K562 (cell line): ENCODE measurements around the gene ZNF837. TPM values are rescaled to one million over a fixed set of nuclear protein-coding genes. Genes with fewer than 3 reads are reported as not detected.

Experiments used
- CHCHD3 ChIP-seq: fragments of 250-450 bp; sonication (Bioruptor Pico); IDR thresholded peaks from 2 replicates; pipeline ENCODE4 v2.1.2; 2022; ENCODE audit warnings: mild to moderate bottlenecking
- COPS2 ChIP-seq: fragments of 450-650 bp; conservative IDR thresholded peaks from 2 replicates; pipeline ENCODE4 v1.6.1; 2016; ENCODE audit warnings: mild to moderate bottlenecking, moderate library complexity
- DNMT1 ChIP-seq: fragments of 450-650 bp; IDR thresholded peaks from 2 replicates; pipeline ENCODE4 v1.6.1; 2016; ENCODE audit warnings: antibody characterized with exemption, mild to moderate bottlenecking
- ELF2 ChIP-seq: fragments of 250-450 bp; sonication (Bioruptor Pico); IDR thresholded peaks from 2 replicates; pipeline ENCODE4 v1.5.0; 2021; ENCODE audit warnings: mild to moderate bottlenecking
- ELK3 ChIP-seq: fragments of 450-650 bp; formaldehyde crosslinking; IDR thresholded peaks from 2 replicates; pipeline ENCODE4 v1.4.0; 2020; ENCODE audit warnings: mild to moderate bottlenecking
- JUNB ChIP-seq: fragments of 450-650 bp; formaldehyde crosslinking; conservative IDR thresholded peaks from 2 replicates; pipeline ENCODE4 v1.4.0; 2020; ENCODE audit warnings: mild to moderate bottlenecking
- MCM2 ChIP-seq: fragments of 450-650 bp; IDR thresholded peaks from 2 replicates; pipeline ENCODE4 v1.6.1; 2017; ENCODE audit warnings: low read depth, mild to moderate bottlenecking
- MCM3 ChIP-seq: fragments of 450-650 bp; IDR thresholded peaks from 2 replicates; pipeline ENCODE4 v1.6.1; 2016
- RAD21 ChIP-seq, 2 experiments: fragments of 250-450 bp in 1 of 2; fragments of 450-650 bp in 1 of 2; sonication (Bioruptor Pico) in 1 of 2; formaldehyde crosslinking in 1 of 2; IDR thresholded peaks in 1 of 2; conservative IDR thresholded peaks in 1 of 2; 2 replicates each; pipeline versions ENCODE4 v1.4.0 to v1.8.0; 2020 to 2022; ENCODE audit warnings: mild to moderate bottlenecking in 2 of 2, moderate library complexity in 1 of 2
- RBM34 ChIP-seq: fragments of 200-400 bp; formaldehyde crosslinking; IDR thresholded peaks from 2 replicates; pipeline ENCODE4 v1.6.1; 2018; ENCODE audit warnings: low read length, borderline replicate concordance; ENCODE audit not compliant: insufficient read depth
- TSC22D4 ChIP-seq: fragments of 450-650 bp; IDR thresholded peaks from 2 replicates; pipeline ENCODE4 v1.6.1; 2016; ENCODE audit warnings: missing genetic modification characterization, missing biosample characterization, control low read depth
- U2AF1 ChIP-seq: fragments of 200-400 bp; formaldehyde crosslinking; optimal IDR thresholded peaks from 2 replicates; pipeline ENCODE3; 2017; ENCODE audit warnings: mild to moderate bottlenecking, low read depth, low read length, moderate library complexity
- XRCC5 ChIP-seq: fragments of 200-400 bp; formaldehyde crosslinking; IDR thresholded peaks from 2 replicates; pipeline ENCODE4 v1.6.1; 2017; ENCODE audit warnings: low read depth, mild to moderate bottlenecking, low read length
- ZKSCAN1 ChIP-seq: fragments of 150-350 bp; IDR thresholded peaks from 2 replicates; pipeline ENCODE4 v1.6.1; 2016; ENCODE audit warnings: low read depth, low read length
- ZNF436 ChIP-seq: fragments of 250-450, 450-650 bp; sonication (Bioruptor Pico); formaldehyde crosslinking; IDR thresholded peaks from 2 replicates; pipeline ENCODE4 v1.7.0; 2020; ENCODE audit warnings: mild to moderate bottlenecking
- polyA plus RNA-seq, 8 experiments: library from polyadenylated mRNA; depleted of rRNA in 4 of 8; stranded (reverse) in 5 of 8; unstranded in 3 of 8; fragments of >200 nt; fragmentation: Nextera tagmentation in 2 of 8; fragmentation: Illumina TruSeq in 1 of 8; extraction: Ambion mirVana in 2 of 8; extraction: Trizol in 1 of 8; gene quantifications; 2 replicates each; pipeline versions ENCODE4 v1.2.1 to v1.2.3, GENCODE V29; 2011 to 2014; ENCODE audit warnings: inconsistent platforms in 1 of 8, missing spikeins in 1 of 8
- total RNA-seq, 7 experiments: library from RNA; depleted of rRNA in 6 of 7; stranded (reverse); fragments of >200 nt in 6 of 7; fragmentation: Illumina TruSeq in 2 of 7; extraction: Trizol in 2 of 7; gene quantifications; 2 replicates each; pipeline versions ENCODE4 v1.2.1 to v1.2.3, GENCODE V29; 2011 to 2021; ENCODE audit warnings: low replicate concordance in 1 of 7
- TF ChIP-seq, protein P1 (sequence below): sonication (generic); formaldehyde crosslinking; IDR thresholded peaks from 2 replicates; pipeline ENCODE4 v1.8.0; 2023; ENCODE audit warnings: missing genetic modification reagents, mild to moderate bottlenecking, borderline replicate concordance
- TF ChIP-seq, protein P2 (sequence below): sonication (generic); formaldehyde crosslinking; IDR thresholded peaks from 2 replicates; pipeline ENCODE4 v1.8.0; 2022; ENCODE audit warnings: mild to moderate bottlenecking, missing genetic modification reagents
- TF ChIP-seq, protein P3 (sequence below): fragments of 450-650 bp; IDR thresholded peaks from 2 replicates; pipeline ENCODE4 v1.6.1; 2016; ENCODE audit warnings: low read depth, mild to moderate bottlenecking, moderate library complexity

The ZNF837 gene
- total and polyA plus RNA-seq, 9 of the 15 experiments (the other 6 are each of a cell fraction or from before 2014, with no cell fraction given): 0.11 to 2.1 (median 0.57) TPM; not detected in 4

GRCh38 chr19:58326914-58327726 is 53.7 kb downstream of the ZNF837 start, which contains the start of gene ZSCAN22 (continued):
- TF ChIP-seq, protein P1, sequence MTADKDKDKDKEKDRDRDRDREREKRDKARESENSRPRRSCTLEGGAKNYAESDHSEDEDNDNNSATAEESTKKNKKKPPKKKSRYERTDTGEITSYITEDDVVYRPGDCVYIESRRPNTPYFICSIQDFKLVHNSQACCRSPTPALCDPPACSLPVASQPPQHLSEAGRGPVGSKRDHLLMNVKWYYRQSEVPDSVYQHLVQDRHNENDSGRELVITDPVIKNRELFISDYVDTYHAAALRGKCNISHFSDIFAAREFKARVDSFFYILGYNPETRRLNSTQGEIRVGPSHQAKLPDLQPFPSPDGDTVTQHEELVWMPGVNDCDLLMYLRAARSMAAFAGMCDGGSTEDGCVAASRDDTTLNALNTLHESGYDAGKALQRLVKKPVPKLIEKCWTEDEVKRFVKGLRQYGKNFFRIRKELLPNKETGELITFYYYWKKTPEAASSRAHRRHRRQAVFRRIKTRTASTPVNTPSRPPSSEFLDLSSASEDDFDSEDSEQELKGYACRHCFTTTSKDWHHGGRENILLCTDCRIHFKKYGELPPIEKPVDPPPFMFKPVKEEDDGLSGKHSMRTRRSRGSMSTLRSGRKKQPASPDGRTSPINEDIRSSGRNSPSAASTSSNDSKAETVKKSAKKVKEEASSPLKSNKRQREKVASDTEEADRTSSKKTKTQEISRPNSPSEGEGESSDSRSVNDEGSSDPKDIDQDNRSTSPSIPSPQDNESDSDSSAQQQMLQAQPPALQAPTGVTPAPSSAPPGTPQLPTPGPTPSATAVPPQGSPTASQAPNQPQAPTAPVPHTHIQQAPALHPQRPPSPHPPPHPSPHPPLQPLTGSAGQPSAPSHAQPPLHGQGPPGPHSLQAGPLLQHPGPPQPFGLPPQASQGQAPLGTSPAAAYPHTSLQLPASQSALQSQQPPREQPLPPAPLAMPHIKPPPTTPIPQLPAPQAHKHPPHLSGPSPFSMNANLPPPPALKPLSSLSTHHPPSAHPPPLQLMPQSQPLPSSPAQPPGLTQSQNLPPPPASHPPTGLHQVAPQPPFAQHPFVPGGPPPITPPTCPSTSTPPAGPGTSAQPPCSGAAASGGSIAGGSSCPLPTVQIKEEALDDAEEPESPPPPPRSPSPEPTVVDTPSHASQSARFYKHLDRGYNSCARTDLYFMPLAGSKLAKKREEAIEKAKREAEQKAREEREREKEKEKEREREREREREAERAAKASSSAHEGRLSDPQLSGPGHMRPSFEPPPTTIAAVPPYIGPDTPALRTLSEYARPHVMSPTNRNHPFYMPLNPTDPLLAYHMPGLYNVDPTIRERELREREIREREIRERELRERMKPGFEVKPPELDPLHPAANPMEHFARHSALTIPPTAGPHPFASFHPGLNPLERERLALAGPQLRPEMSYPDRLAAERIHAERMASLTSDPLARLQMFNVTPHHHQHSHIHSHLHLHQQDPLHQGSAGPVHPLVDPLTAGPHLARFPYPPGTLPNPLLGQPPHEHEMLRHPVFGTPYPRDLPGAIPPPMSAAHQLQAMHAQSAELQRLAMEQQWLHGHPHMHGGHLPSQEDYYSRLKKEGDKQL: no peak
- TF ChIP-seq XRCC5 (no peak; the same call in 1 of the 2 replicates), MCM2 (no peak), ZNF436 (CRISPR knock-in tag) (no peak), RAD21 (CRISPR knock-in tag; conservative IDR thresholded peaks at IDR 0.05 in 1 of 2, IDR thresholded peaks at IDR 0.05 in 1 of 2) (peak; percentile 11 to 20; a peak in 1 of 4 replicates), JUNB (no peak), ZKSCAN1 (peak; percentile 94), ELF2 (CRISPR knock-in tag) (no peak), RBM34 (no peak), DNMT1 (0 out of 2 replicates have a peak, but pooled peaks have one; percentile 39), U2AF1 (no peak), CHCHD3 (CRISPR knock-in tag) (no peak), TSC22D4 (tag) (no peak), ELK3 (CRISPR knock-in tag) (no peak), MCM3 (no peak), COPS2 (no peak)
- TF ChIP-seq, protein P2, sequence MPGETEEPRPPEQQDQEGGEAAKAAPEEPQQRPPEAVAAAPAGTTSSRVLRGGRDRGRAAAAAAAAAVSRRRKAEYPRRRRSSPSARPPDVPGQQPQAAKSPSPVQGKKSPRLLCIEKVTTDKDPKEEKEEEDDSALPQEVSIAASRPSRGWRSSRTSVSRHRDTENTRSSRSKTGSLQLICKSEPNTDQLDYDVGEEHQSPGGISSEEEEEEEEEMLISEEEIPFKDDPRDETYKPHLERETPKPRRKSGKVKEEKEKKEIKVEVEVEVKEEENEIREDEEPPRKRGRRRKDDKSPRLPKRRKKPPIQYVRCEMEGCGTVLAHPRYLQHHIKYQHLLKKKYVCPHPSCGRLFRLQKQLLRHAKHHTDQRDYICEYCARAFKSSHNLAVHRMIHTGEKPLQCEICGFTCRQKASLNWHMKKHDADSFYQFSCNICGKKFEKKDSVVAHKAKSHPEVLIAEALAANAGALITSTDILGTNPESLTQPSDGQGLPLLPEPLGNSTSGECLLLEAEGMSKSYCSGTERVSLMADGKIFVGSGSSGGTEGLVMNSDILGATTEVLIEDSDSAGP (CRISPR knock-in tag): 0 out of 2 replicates have a peak, but pooled peaks have one; percentile 81
- TF ChIP-seq, protein P3, sequence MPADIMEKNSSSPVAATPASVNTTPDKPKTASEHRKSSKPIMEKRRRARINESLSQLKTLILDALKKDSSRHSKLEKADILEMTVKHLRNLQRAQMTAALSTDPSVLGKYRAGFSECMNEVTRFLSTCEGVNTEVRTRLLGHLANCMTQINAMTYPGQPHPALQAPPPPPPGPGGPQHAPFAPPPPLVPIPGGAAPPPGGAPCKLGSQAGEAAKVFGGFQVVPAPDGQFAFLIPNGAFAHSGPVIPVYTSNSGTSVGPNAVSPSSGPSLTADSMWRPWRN: no peak
